Measurements from ENCODE around the gene FAM222B. TPM values are rescaled to one million over a fixed set of nuclear protein-coding genes. Genes with fewer than 3 reads are reported as not detected.

The FAM222B gene
- total and polyA plus RNA-seq, 9 of the 15 experiments (the other 6 are each of a cell fraction or from before 2014, with no cell fraction given) = 4.0 to 34.6 (median 7.5) TPM

GRCh38 chr17:28712032-28712704, 130.4 kb downstream of the FAM222B start (continued):
- TF ChIP-seq CREB3L1 (IDR thresholded peaks at IDR 0.05; ENCODE audit: borderline replicate concordance, low read depth) (peak; percentile 28; the same call in 1 of the 2 replicates), HDAC2 (IDR thresholded peaks at IDR 0.05) (no peak), RB1 (IDR thresholded peaks at IDR 0.05; ENCODE audit: low read depth) (no peak; the same call in 1 of the 2 replicates), PHF8 (IDR thresholded peaks at IDR 0.05; ENCODE audit: borderline replicate concordance, low read length) (peak; percentile 48; the same call in 1 of the 2 replicates), L3MBTL2 (IDR thresholded peaks at IDR 0.05) (peak; percentile 80), POLR2H (tag; IDR thresholded peaks at IDR 0.05; ENCODE audit: low read depth) (no peak), RBBP5 (IDR thresholded peaks at IDR 0.05; ENCODE audit: borderline replicate concordance, insufficient read depth, low read length, poor library complexity, severe bottlenecking) (no peak), EP300 (IDR thresholded peaks at IDR 0.05; ENCODE audit: low read length) (no peak), CTCF (IDR thresholded peaks at IDR 0.05 in 2 of 3, conservative IDR thresholded peaks at IDR 0.05 in 1 of 3; ENCODE audit: insufficient read depth in 2 of 3, low read depth in 1 of 3, low read length in 3 of 3) (peak; percentile 54 to 60 (median 60)), HBP1 (CRISPR knock-in tag; IDR thresholded peaks at IDR 0.05) (0 out of 2 replicates have a peak, but pooled peaks have one; percentile 15), TBL1XR1 (IDR thresholded peaks at IDR 0.05; ENCODE audit: low read length in 2 of 2) (0 out of 4 replicates have a peak, but pooled peaks of 1 of the 2 experiments have one; percentile 41), KLF13 (tag; IDR thresholded peaks at IDR 0.05; ENCODE audit: borderline replicate concordance, low read depth) (0 out of 2 replicates have a peak, but pooled peaks have one; percentile 24), ZNF239 (CRISPR knock-in tag; IDR thresholded peaks at IDR 0.05) (no peak), KLF16 (IDR thresholded peaks at IDR 0.05) (no peak), THRAP3 (IDR thresholded peaks at IDR 0.05; ENCODE audit: borderline replicate concordance) (no peak), ZNF639 (CRISPR knock-in tag; conservative IDR thresholded peaks at IDR 0.05 in 1 of 2, IDR thresholded peaks at IDR 0.05 in 1 of 2) (peak in 1 of 2 experiments; percentile 65; a peak in 2 of 4 replicates), ARID1B (IDR thresholded peaks at IDR 0.05) (peak; percentile 22), ARHGAP35 (IDR thresholded peaks at IDR 0.05; ENCODE audit: partially characterized antibody) (no peak), ZNF197 (CRISPR knock-in tag; IDR thresholded peaks at IDR 0.05; ENCODE audit: low read depth) (peak; percentile 50; the same call in 1 of the 2 replicates), ZNF830 (CRISPR knock-in tag; IDR thresholded peaks at IDR 0.05) (no peak), ARNT (IDR thresholded peaks at IDR 0.05) (peak in 1 of 2 experiments; percentile 24; a peak in 1 of 4 replicates), U2AF2 (optimal IDR thresholded peaks at IDR 0.05; ENCODE audit: low read depth, low read length) (no peak)

Measured in K562 (cell line).